ENCODE results near the gene NAALADL2.

NAALADL2 gene

DNA sequence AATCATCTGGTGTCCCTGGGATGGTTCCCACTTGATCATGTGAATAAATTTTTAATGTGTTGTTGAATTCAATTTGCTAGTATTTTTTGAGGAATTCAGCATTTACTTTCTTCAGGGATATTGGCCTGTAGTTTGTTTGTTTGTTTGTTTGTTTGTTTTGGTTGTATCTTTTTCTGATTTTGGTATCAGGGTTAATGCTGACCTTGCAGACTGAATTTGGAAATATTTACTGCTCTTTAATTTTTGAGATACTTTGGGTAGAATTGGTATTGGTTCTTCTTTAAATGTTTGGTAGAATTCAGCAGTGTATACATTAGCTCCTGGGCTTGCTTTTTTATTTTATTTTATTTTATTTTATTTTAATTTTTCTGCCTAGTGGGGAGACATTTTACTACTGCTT lies 803.7 kb downstream of the NAALADL2 start:
- FAIRE-seq = no peak
- DNase-seq (ENCODE audit: extremely low spot score, insufficient read length, low read depth) = no peak

DNA sequence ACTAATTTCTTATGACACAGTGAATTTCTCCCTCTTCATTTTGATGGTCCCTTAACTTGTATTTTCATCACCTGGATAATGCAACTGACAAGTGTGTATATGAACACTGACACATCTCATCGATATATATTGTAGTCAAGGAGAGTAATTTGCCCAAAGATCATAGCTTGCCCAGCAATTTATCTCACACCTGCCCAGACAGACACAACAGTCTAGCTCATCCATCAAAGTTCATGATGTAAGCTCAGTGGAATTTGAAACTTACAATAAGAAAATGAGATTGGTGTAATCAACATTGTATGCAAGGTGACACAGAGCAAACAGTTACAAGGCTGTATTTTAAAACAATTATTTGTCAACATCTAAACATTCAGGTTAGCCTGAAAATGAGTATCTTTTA lies 805.8 kb downstream of the NAALADL2 start:
- no peak for DNase-seq (ENCODE audit: extremely low spot score, insufficient read length, low read depth)
- no peak for FAIRE-seq

GRCh38 chr3:175668300-175668699 lies 809.2 kb downstream of the NAALADL2 start:
- FAIRE-seq = no peak

GRCh38 chr3:175670557-175670956 lies 811.4 kb downstream of the NAALADL2 start:
- FAIRE-seq = no peak

More at GRCh38 chr3:175668300-175668699, 809.2 kb downstream of the NAALADL2 start:
- no peak for DNase-seq (ENCODE audit: extremely low spot score, insufficient read length, low read depth)

GRCh38 chr3:175672119-175672689 lies 813.1 kb downstream of the NAALADL2 start:
- FAIRE-seq (no peak), DNase-seq (ENCODE audit: extremely low spot score, insufficient read length, low read depth) (no peak)

More at GRCh38 chr3:175670557-175670956, 811.4 kb downstream of the NAALADL2 start:
- no peak for DNase-seq (ENCODE audit: extremely low spot score, insufficient read length, low read depth)

DNA sequence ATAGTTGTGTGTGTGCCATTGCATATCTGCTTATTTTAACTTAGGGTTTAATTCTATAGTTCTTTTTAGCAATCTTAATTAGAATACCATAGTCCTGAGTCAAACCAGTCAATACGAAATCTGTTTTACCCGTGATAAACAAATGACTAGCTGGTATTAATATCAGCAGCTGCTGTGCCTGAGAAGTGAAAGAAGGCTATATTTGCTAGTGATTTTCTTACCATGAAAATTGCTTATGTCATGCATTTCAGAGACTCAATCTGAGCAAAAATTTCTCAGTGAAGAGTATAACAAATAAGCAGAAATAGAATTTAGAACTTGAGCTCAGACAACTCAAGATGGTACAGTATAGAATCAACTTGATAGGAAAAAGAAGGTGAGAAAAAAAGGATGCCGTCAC lies 820.4 kb downstream of the NAALADL2 start:
- FAIRE-seq (no peak), DNase-seq (ENCODE audit: extremely low spot score, insufficient read length, low read depth) (no peak)

GRCh38 chr3:175692256-175692655 lies 833.1 kb downstream of the NAALADL2 start:
- DNase-seq (ENCODE audit: extremely low spot score, insufficient read length, low read depth) = no peak
- no peak for FAIRE-seq

GRCh38 chr3:175695251-175695650 lies 836.1 kb downstream of the NAALADL2 start:
- DNase-seq (ENCODE audit: extremely low spot score, insufficient read length, low read depth) = no peak
- no peak for FAIRE-seq

- DNase-seq (ENCODE audit: extremely low spot score, insufficient read length, low read depth) (no peak), FAIRE-seq (no peak)
Measured at GRCh38 chr3:175702956-175703355, 843.8 kb downstream of the NAALADL2 start.

DNA sequence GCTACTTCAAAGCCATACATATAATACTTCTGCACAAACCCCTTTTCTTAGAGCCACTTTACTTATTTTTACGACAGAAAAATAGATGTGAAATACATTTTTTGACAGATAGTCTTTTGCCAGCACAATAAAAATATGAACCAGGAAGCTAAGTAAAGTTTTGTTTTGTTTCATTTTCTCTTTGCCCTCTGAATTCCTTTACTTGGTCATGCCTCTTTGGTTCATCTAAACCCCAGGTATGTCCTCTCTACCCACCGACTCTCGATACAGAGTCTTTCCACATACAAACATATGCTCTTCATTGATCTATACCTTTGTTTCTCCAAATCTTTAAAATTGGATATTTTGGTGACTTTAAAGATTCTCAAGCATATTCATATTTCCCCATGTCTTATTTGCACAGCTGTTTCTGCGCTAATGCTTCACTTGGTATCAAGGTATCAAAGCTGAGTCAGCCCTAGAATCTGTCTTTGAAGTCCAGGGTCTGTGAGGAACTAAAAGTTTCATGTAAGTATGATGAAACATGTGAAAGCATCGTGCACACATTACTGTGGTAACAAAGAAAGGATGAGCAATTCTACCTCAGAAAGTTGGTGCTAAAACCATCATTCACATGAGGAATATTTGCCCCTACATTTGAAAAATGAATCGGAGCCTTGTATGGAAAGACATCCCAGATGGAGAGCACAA lies 845.4 kb downstream of the NAALADL2 start:
- DNase-seq (ENCODE audit: extremely low spot score, insufficient read length, low read depth) (no peak), FAIRE-seq (no peak)

DNA sequence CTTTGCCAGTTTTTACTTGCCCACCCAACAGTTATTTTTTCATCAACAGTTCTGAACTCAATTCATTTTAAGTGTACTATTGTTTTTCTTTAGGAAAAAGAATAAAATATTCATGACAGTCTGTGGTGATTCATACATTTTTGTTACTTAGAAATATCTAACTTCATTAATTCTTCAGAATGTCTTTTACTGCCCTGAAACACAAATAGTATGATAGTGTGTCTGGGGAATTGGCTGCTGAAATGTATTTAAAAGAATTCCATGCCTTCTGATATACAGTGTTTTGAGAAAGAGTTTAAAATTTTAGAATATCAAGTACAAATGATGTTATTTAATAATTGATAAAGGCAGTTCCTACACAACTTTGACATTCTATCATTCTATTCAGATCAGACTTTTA lies 854.1 kb downstream of the NAALADL2 start:
- no peak for DNase-seq (ENCODE audit: extremely low spot score, insufficient read length, low read depth)
- no peak for FAIRE-seq

DNA sequence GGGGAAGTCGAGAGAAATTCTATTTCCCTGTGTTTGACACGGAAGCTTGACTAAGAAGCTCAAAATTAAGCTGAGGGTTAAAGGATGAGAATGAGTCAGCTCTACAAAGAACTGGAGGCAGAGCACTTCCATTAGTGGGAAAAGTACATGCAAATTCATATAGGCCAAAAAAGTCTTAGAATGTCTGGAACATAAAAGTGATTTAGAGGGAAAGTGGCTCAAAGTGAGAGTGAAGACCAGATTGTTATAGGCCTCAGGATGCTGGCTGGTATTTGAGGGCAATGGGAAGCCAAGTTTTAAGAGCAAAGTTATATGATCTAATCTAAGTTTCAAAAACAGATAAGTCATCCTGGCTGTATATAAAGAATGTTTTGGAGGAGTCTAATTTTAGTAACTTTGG lies 857.3 kb downstream of the NAALADL2 start:
- no peak for DNase-seq (ENCODE audit: extremely low spot score, insufficient read length, low read depth)
- no peak for FAIRE-seq

DNA sequence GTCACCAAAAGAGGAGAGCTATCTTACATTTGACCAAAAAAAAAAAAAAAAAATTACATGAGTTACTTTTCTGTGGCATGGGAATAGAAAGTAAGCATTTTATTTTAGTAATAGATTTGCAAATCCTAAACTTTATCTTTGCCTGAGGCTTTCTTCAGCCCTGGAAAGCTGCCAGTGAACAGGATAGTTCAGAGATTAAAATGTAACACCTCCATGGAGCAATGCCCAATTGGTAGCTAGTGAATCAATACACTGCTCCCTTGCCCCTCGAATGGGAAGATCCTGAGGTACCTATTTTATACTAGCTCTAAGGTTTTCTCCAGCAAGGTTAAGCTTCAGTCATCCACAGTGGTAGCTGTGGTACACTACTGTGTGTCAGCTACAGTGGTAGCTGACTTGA lies 867.1 kb downstream of the NAALADL2 start:
- no peak for FAIRE-seq

GRCh38 chr3:175728566-175728965 lies 869.4 kb downstream of the NAALADL2 start:
- no peak for DNase-seq (ENCODE audit: extremely low spot score, insufficient read length, low read depth)
- no peak for FAIRE-seq

More for the DNA sequence above, 867.1 kb downstream of the NAALADL2 start:
- DNase-seq (ENCODE audit: extremely low spot score, insufficient read length, low read depth) = no peak

- DNase-seq (ENCODE audit: extremely low spot score, insufficient read length, low read depth) (no peak), FAIRE-seq (no peak)
Measured at GRCh38 chr3:175729466-175729865, 870.3 kb downstream of the NAALADL2 start.

DNA sequence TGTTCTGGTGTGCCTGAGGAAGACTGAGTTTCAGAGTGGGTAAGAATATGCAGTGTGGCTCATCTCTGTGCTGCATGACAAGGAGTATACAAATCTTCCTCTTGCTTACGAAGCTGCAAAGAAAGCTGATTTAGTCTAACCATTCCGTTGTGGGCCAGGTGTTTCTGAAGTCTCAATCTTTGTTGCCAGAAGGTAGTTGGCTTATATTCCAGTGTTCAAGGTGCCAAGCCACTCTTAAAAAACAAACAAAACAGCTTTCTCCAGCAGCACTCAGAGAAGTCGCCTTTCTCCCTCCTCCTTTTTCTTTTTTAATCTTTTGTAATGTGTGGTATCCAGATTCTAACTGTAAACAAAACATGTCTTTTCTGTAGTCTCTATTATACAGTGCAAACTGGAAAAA lies 872.4 kb downstream of the NAALADL2 start:
- FAIRE-seq (no peak), DNase-seq (ENCODE audit: extremely low spot score, insufficient read length, low read depth) (no peak)

- FAIRE-seq (no peak), DNase-seq (ENCODE audit: extremely low spot score, insufficient read length, low read depth) (no peak)
Measured at GRCh38 chr3:175732017-175732416, 872.9 kb downstream of the NAALADL2 start.

- no peak for DNase-seq (ENCODE audit: extremely low spot score, insufficient read length, low read depth)
- FAIRE-seq = no peak
Measured at GRCh38 chr3:175735866-175736265, 876.7 kb downstream of the NAALADL2 start.

GRCh38 chr3:175737646-175738572 lies 878.8 kb downstream of the NAALADL2 start:
- DNase-seq (ENCODE audit: extremely low spot score, insufficient read length, low read depth) (no peak), FAIRE-seq (no peak)

- no peak for FAIRE-seq
Measured at GRCh38 chr3:175741951-175742350, 882.8 kb downstream of the NAALADL2 start.

More at GRCh38 chr3:175741951-175742350, 882.8 kb downstream of the NAALADL2 start:
- no peak for DNase-seq (ENCODE audit: extremely low spot score, insufficient read length, low read depth)
